Osteocyte (in vitro differentiated cells): ENCODE results near the gene CFAP97D2. TPM values are rescaled to one million over a fixed set of nuclear protein-coding genes. Genes with fewer than 3 reads are reported as not detected.
A peak's percentile ranks its signal among the peaks of the same experiment; 100 is the strongest.

Experiments used
- DNase-seq: peaks from one replicate; pipeline ENCODE4 v3.0.0; 2021; ENCODE audit warnings: mixed read lengths; ENCODE audit not compliant: unreplicated experiment; ENCODE audit errors: extremely low spot score
- H3K27ac Mint-ChIP-seq: one replicate; pipeline ENCODE4 v1.8.0; 2021; ENCODE audit warnings: mild to moderate bottlenecking, mixed read lengths; ENCODE audit not compliant: unreplicated experiment
- H3K27me3 Mint-ChIP-seq: one replicate; pipeline ENCODE4 v1.8.0; 2021; ENCODE audit warnings: mixed read lengths; ENCODE audit not compliant: unreplicated experiment
- H3K36me3 Mint-ChIP-seq: one replicate; pipeline ENCODE4 v1.8.0; 2021; ENCODE audit warnings: mixed read lengths; ENCODE audit not compliant: unreplicated experiment
- H3K4me1 Mint-ChIP-seq: one replicate; pipeline ENCODE4 v1.8.0; 2021; ENCODE audit warnings: mixed read lengths; ENCODE audit not compliant: unreplicated experiment
- H3K4me3 Mint-ChIP-seq: one replicate; pipeline ENCODE4 v1.8.0; 2021; ENCODE audit warnings: mild to moderate bottlenecking, moderate library complexity, mixed read lengths; ENCODE audit not compliant: unreplicated experiment
- H3K9me3 Mint-ChIP-seq: one replicate; pipeline ENCODE4 v1.8.0; 2021; ENCODE audit warnings: mixed read lengths; ENCODE audit not compliant: unreplicated experiment
- total RNA-seq: library from RNA; stranded (reverse); gene quantifications from 2 replicates; pipeline ENCODE4 v1.2.1, GENCODE V29; 2021
- TF ChIP-seq, protein P1 (sequence below): fragments of 200-600 bp; sonication (generic); IDR thresholded peaks from 2 replicates; pipeline ENCODE4 v1.5.0; 2021; ENCODE audit warnings: antibody characterized with exemption, mild to moderate bottlenecking, moderate library complexity

CFAP97D2 gene
- total RNA-seq, 1 donor from 2014 or later: not detected

GRCh38 chr13:114141261-114141996 is 37.6 kb upstream of the CFAP97D2 start:
- Mint-ChIP-seq H3K27ac (no peak overlapping the region), H3K27me3 (peaks cover 2% of the 10 kb centered on the region), H3K9me3 (no peaks in the 10 kb centered on the region), H3K4me1 (peaks cover 4% of the 10 kb centered on the region), H3K4me3 (no peak overlapping the region), H3K36me3 (no peaks in the 10 kb centered on the region)
- DNase-seq: no peak
- TF ChIP-seq, protein P1, sequence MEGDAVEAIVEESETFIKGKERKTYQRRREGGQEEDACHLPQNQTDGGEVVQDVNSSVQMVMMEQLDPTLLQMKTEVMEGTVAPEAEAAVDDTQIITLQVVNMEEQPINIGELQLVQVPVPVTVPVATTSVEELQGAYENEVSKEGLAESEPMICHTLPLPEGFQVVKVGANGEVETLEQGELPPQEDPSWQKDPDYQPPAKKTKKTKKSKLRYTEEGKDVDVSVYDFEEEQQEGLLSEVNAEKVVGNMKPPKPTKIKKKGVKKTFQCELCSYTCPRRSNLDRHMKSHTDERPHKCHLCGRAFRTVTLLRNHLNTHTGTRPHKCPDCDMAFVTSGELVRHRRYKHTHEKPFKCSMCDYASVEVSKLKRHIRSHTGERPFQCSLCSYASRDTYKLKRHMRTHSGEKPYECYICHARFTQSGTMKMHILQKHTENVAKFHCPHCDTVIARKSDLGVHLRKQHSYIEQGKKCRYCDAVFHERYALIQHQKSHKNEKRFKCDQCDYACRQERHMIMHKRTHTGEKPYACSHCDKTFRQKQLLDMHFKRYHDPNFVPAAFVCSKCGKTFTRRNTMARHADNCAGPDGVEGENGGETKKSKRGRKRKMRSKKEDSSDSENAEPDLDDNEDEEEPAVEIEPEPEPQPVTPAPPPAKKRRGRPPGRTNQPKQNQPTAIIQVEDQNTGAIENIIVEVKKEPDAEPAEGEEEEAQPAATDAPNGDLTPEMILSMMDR: no peak

DNA sequence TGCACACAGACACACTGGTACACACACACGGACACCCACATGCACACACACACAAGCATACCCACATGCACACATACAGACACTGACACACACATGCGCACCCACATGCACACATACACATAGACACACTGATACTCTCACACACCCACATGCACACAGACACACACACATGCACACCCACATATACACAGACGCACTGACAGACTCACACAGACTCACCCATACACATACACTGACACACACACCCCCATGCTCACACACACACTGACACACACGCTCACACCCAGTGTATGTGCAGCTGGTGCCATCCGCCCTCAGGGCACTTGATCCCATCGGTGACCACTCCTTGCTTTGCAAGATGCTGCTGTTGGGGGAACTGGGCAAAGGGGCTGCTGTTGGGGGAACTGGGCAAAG is 36.9 kb upstream of the CFAP97D2 start:
- no peaks in the 10 kb centered on the region for H3K9me3 Mint-ChIP-seq
- TF ChIP-seq, protein P1: no peak
- H3K27me3 Mint-ChIP-seq: peaks cover 2% of the 10 kb centered on the region
- H3K27ac Mint-ChIP-seq: no peak overlapping the region
- H3K4me3 Mint-ChIP-seq: no peak overlapping the region
- DNase-seq: no peak
- peaks cover 4% of the 10 kb centered on the region for H3K4me1 Mint-ChIP-seq
- no peaks in the 10 kb centered on the region for H3K36me3 Mint-ChIP-seq

DNA sequence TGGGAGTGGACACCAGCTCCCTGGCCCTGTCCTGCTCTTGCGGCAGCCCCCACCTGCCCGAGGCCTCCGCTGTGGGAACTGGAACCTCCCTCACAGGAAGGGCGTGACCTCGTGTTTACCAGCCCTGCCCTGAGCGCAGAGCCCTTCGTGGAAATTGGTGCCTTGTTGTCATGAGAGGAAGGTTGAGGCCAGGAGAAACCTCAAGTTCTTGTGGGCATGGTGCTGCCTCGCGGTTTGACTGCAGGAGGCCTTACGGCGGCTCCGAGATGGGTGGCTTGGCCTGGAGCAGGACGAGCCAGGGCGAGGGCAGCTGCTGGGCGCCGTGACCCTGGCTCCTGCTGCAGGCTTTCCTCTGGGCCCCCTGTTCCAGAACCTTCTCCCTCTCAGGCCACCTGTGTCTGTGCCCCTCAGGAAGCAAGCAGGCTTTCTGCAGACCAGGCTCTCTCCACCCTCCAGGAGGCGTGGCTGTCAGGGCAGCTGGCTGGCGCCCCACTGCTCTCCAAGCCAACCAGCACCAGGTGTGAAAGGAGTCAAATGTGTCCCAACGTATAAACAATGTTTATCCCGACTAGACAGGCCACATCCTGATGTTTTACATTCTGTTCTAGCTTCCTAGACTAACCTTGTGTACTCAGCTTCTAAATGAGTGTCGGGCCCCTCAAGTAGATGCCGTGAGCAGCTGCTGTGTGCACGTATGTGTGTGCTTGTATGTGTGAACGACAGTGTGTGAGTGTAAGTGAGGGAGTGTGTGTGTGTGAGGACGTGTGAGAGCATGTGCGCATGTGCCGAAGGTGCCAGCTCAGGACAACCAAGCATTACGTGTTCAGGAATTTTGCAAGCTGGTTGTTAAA is 36.2 kb upstream of the CFAP97D2 start:
- Mint-ChIP-seq H3K9me3 (no peaks in the 10 kb centered on the region), H3K4me3 (no peak overlapping the region), H3K4me1 (peaks cover 4% of the 10 kb centered on the region), H3K36me3 (no peaks in the 10 kb centered on the region), H3K27me3 (peaks cover 2% of the 10 kb centered on the region), H3K27ac (no peak overlapping the region)
- no peak for DNase-seq
- TF ChIP-seq, protein P1: no peak

DNA sequence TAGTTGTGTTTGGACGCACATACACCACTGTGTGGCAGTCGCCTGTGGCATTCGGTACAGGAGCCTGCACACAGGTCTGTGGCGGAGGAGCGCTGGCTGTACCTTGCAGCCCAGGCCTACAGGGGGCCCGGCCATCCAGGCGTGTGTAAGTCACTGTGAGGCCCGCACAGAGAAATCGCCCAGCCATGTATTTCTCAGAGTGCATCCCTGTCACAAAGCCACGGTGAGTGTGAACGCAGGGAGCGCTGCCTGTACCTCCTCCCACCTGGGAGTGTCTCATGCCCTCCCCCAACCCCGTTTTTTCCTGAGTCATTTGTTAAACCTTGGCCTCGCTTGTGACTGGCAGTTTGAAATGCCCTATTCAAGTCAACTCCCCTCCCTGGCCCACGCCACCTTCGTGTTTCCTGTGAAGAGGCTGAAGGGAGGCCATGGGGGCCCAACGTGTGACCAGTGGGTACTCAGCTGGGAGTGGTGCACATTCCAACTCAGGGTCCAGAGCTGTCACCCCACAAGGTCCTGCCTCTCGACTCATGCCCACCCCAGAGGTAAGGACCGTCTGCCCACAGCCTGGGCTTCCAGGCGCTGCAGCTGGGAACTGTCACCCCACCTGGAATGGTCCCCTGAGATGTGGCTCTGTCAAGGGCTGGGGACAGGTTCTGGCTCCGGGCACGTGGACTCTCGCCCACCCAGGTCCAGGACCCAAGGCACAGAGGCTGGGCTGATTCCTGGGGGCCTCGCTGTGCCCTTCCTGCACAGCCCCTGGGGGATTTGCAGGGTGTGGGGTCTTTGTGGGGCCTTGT is 35.1 kb upstream of the CFAP97D2 start:
- no peak for DNase-seq
- peaks cover 5% of the 10 kb centered on the region for H3K27me3 Mint-ChIP-seq

More for the DNA sequence above, 35.1 kb upstream of the CFAP97D2 start:
- H3K36me3 Mint-ChIP-seq: no peaks in the 10 kb centered on the region
- no peak overlapping the region for H3K27ac Mint-ChIP-seq
- peaks cover 4% of the 10 kb centered on the region for H3K4me1 Mint-ChIP-seq
- no peaks in the 10 kb centered on the region for H3K9me3 Mint-ChIP-seq
- TF ChIP-seq, protein P1: peak; percentile 7
- no peak overlapping the region for H3K4me3 Mint-ChIP-seq
